GM23338 (cell line): Measurements from ENCODE around the gene KRT6A. TPM values are rescaled to one million over a fixed set of nuclear protein-coding genes. Genes with fewer than 3 reads are reported as not detected.

Source experiments
- CREB1 ChIP-seq: fragments of 250-450 bp; sonication (Bioruptor Pico); IDR thresholded peaks from 2 replicates; pipeline ENCODE4 v1.5.0; 2020; ENCODE audit warnings: low read depth, mild to moderate bottlenecking, moderate library complexity
- CTCF ChIP-seq, 2 experiments: fragments of 200-600 bp in 1 of 2; sonication (generic) in 1 of 2; conservative IDR thresholded peaks; 2 replicates each; pipeline versions ENCODE4 v1.5.1 to v1.6.1; 2016 to 2017; ENCODE audit warnings: antibody characterized with exemption in 2 of 2, low read depth in 2 of 2, mild to moderate bottlenecking in 2 of 2, moderate library complexity in 1 of 2
- ETS1 ChIP-seq: IDR thresholded peaks from 2 replicates; pipeline ENCODE4 v1.6.1; 2016; ENCODE audit warnings: antibody characterized with exemption
- NANOG ChIP-seq: IDR thresholded peaks from 2 replicates; pipeline ENCODE4 v1.6.1; 2016; ENCODE audit warnings: antibody characterized with exemption, borderline replicate concordance
- POLR2AphosphoS5 ChIP-seq: IDR thresholded peaks from 2 replicates; pipeline ENCODE4 v1.6.1; 2016; ENCODE audit warnings: antibody characterized with exemption, low read depth
- STAT1 ChIP-seq: IDR thresholded peaks from one replicate; pipeline ENCODE4 v1.6.1; 2016; ENCODE audit warnings: antibody characterized with exemption; ENCODE audit not compliant: unreplicated experiment
- ZNF331 ChIP-seq: fragments of 250-450 bp; sonication (Bioruptor Pico); IDR thresholded peaks from 2 replicates; pipeline ENCODE4 v1.5.0; 2020; ENCODE audit warnings: low read depth, mild to moderate bottlenecking, moderate library complexity
- ZNF462 ChIP-seq: fragments of 250-450 bp; sonication (Bioruptor Pico); IDR thresholded peaks from 2 replicates; pipeline ENCODE4 v1.5.0; 2020; ENCODE audit warnings: mild to moderate bottlenecking, moderate library complexity
- polyA plus RNA-seq: library from polyadenylated mRNA; unstranded; fragments of >200 nt; fragmentation: Nextera tagmentation; extraction: Ambion mirVana; gene quantifications from 2 replicates; pipeline ENCODE4 v1.2.1, GENCODE V29; 2016
- total RNA-seq: library from RNA; depleted of rRNA; stranded (reverse); fragments of >200 nt; shearing (Covaris generic); gene quantifications from 2 replicates; pipeline ENCODE4 v1.2.3, GENCODE V29; 2014
- TF ChIP-seq, protein P1 (sequence below): IDR thresholded peaks from one replicate; pipeline ENCODE4 v1.6.1; 2018; ENCODE audit warnings: antibody characterized with exemption; ENCODE audit not compliant: unreplicated experiment

The KRT6A gene
- total and polyA plus RNA-seq, 2 experiments from 2014 or later: not detected

GRCh38 chr12:52496054-52496453 is 3.0 kb upstream of the KRT6A start (continued):
- TF ChIP-seq ZNF462 (CRISPR knock-in tag) (no peak), CTCF (conservative IDR thresholded peaks at IDR 0.05; ENCODE audit: low read depth in 2 of 2) (no peak), POLR2AphosphoS5 (no peak), CREB1 (CRISPR knock-in tag) (no peak), ETS1 (no peak), ZNF331 (CRISPR knock-in tag) (no peak), NANOG (no peak), STAT1 (no peak)
- TF ChIP-seq, protein P1, sequence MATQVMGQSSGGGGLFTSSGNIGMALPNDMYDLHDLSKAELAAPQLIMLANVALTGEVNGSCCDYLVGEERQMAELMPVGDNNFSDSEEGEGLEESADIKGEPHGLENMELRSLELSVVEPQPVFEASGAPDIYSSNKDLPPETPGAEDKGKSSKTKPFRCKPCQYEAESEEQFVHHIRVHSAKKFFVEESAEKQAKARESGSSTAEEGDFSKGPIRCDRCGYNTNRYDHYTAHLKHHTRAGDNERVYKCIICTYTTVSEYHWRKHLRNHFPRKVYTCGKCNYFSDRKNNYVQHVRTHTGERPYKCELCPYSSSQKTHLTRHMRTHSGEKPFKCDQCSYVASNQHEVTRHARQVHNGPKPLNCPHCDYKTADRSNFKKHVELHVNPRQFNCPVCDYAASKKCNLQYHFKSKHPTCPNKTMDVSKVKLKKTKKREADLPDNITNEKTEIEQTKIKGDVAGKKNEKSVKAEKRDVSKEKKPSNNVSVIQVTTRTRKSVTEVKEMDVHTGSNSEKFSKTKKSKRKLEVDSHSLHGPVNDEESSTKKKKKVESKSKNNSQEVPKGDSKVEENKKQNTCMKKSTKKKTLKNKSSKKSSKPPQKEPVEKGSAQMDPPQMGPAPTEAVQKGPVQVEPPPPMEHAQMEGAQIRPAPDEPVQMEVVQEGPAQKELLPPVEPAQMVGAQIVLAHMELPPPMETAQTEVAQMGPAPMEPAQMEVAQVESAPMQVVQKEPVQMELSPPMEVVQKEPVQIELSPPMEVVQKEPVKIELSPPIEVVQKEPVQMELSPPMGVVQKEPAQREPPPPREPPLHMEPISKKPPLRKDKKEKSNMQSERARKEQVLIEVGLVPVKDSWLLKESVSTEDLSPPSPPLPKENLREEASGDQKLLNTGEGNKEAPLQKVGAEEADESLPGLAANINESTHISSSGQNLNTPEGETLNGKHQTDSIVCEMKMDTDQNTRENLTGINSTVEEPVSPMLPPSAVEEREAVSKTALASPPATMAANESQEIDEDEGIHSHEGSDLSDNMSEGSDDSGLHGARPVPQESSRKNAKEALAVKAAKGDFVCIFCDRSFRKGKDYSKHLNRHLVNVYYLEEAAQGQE: no peak
